ENCODE data around the gene LRRN3. TPM values are rescaled to one million over a fixed set of nuclear protein-coding genes. Genes with fewer than 3 reads are reported as not detected.
A peak's percentile ranks its signal among the peaks of the same experiment; 100 is the strongest.

The LRRN3 gene
- total RNA-seq, 1 donor from 2014 or later: 5.2 TPM

DNA sequence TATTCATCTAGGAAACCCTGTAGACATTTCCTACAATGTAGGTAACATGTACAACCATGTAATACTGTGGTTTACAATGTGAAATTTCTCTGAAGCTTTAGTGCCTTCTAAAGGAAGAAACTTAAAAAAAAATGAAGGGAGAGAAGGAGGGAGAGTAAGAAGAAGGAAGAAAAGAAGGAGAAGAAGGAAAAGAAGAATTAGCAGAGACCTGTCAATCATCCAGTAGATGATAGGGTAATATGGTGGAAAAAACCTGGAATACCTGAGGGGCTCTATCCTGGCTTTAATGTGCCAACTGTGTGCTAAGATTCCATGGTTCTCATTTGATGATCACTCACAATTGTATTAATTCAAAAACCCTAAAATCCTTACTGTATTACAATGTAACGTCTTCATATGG, 2.6 kb upstream of the LRRN3 start:
- no peak overlapping the region for H3K9ac ChIP-seq (ENCODE audit: low read depth in 1 of 3, low read length in 3 of 3)
- H3K27me3 ChIP-seq (ENCODE audit: control insufficient read depth in 3 of 3, insufficient read depth in 3 of 3, low read length in 3 of 3): no peaks in the 10 kb centered on the region
- no peak overlapping the region for H3K4me3 ChIP-seq (ENCODE audit: low read length in 3 of 3)
- H3K27ac ChIP-seq (ENCODE audit: low read depth, low read length): no peak overlapping the region
- H3K4me1 ChIP-seq (ENCODE audit: control insufficient read depth in 3 of 3, insufficient read depth in 3 of 3, low read length in 3 of 3): peaks cover 13 to 21% (median 14%) of the 10 kb centered on the region in 3 donors
- H3K9me3 ChIP-seq (ENCODE audit: control insufficient read depth in 3 of 3, low read length in 3 of 3): no peaks in the 10 kb centered on the region
- no peaks in the 10 kb centered on the region for H3K36me3 ChIP-seq (ENCODE audit: control insufficient read depth in 3 of 3, insufficient read depth in 3 of 3, low read length in 3 of 3)

DNA sequence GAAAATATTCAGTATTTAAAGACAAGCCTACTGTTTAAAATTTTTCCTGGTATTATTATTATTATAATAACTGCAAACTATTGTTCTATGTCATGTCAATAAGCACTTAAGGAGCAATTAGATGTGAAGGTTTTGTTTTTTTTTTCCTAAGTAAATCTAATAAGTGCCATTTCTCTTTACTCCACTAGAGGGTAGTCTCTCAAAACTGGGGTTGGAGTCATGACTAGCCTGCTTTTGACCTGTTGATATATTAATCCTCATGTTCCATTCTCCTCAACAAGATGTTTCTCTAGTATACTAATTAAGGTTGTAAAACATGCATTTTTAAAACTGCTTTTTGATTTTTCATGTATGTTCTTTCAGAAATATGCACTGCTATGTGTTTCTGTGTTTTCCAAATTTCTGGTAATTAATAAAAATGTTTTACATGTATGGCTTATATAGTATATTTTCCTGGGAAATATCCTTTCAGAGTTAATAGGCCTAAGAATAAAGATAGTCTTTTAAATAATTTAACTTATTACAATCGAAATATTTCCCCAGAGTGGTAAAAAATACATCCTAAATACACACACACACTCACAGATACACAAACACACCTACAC, 1.0 kb upstream of the LRRN3 start:
- Histone ChIP-seq H3K27ac (ENCODE audit: low read depth, low read length) (no peak overlapping the region), H3K9ac (ENCODE audit: low read depth in 1 of 3, low read length in 3 of 3) (no peak overlapping the region), H3K27me3 (ENCODE audit: control insufficient read depth in 3 of 3, insufficient read depth in 3 of 3, low read length in 3 of 3) (no peaks in the 10 kb centered on the region), H3K36me3 (ENCODE audit: control insufficient read depth in 3 of 3, insufficient read depth in 3 of 3, low read length in 3 of 3) (no peaks in the 10 kb centered on the region), H3K9me3 (ENCODE audit: control insufficient read depth in 3 of 3, low read length in 3 of 3) (no peaks in the 10 kb centered on the region), H3K4me1 (ENCODE audit: control insufficient read depth in 3 of 3, insufficient read depth in 3 of 3, low read length in 3 of 3) (peaks cover 13 to 23% (median 18%) of the 10 kb centered on the region in 3 donors), H3K4me3 (ENCODE audit: low read length in 3 of 3) (no peak overlapping the region)

DNA sequence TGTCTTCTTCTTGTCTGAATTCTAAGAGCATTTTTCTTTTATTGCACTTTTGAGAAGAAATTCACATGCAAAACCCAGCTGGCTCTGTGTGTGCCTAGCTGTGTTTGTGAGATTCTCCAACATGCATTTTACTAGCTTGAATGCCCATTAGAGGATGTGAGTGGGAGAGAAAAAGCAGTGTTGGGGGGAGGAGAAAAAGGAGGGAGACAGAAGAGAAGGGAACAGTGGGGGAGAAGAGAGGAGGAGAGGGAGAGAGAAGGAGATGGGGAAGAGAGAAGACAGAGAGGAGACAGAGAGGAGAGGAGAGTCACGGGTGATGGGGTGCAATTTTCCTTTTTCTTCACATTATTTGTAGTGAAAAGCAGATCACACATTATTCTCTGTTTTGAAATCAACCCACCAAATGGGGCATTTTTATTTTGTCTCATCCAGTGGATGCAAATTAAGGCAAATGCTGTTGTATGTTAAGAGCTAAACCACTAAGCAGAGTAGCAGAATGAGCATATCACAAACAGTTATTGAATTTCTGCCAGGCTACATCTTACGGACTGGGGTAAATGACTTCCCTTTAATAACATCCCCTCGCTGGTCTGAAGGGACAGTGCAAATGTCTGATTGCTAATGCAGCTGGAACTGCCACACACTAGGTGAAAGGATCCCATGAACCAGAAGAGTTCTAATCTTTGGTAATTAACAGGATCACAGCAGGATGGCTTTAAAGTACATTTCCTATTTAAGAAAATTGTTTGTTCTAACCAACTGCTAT, 849 bp downstream of the LRRN3 start:
- no peak overlapping the region for H3K27ac ChIP-seq (ENCODE audit: low read depth, low read length)

DNA sequence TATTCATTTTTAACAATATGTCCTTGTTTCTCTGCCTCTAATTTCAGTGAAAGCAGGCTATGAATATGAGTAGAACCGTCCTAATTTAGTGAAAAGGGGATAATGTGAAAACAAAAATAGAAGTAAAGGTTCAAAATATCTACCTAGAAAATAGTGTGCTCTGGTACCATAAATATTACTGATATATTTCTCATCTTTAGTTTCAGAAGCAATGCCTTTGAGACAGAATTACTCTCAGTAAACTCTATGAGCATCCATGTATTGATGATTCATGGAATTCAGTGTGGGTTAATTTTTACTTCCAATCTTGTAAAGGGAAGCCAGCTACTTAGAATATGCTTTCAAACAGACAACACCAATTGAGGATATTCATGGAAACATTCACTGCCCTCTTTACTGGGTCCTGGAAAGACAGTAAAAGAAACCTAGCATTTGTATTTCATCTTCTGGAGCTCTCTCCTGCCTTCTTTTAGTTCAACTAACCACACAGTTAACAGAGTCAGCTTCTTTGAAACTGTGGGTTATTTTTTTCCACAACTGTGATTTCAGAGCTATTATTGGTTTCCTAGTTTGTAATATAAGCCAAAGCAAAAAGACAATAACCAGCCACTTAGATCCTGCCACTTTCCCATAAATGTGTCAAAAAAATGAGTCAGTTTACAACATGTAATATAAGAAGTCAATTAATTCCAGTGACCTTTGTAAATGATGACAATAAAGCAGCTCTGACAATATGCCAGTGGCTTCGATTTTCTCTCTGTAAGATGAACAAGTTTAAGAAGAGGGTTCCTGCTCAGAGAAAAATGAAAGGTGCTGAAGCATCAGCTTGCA, 1.7 kb downstream of the LRRN3 start:
- peak overlapping the region in 1 of 3 donors; percentile 76 for H3K4me3 ChIP-seq (ENCODE audit: low read length in 3 of 3)
- peaks cover 13 to 23% (median 18%) of the 10 kb centered on the region in 3 donors for H3K4me1 ChIP-seq (ENCODE audit: control insufficient read depth in 3 of 3, insufficient read depth in 3 of 3, low read length in 3 of 3)
- no peaks in the 10 kb centered on the region for H3K9me3 ChIP-seq (ENCODE audit: control insufficient read depth in 3 of 3, low read length in 3 of 3)
- H3K27me3 ChIP-seq (ENCODE audit: control insufficient read depth in 3 of 3, insufficient read depth in 3 of 3, low read length in 3 of 3): no peaks in the 10 kb centered on the region
- H3K9ac ChIP-seq (ENCODE audit: low read depth in 1 of 3, low read length in 3 of 3): peak overlapping the region in 1 of 3 donors; percentile 24
- no peak overlapping the region for H3K27ac ChIP-seq (ENCODE audit: low read depth, low read length)
- no peaks in the 10 kb centered on the region for H3K36me3 ChIP-seq (ENCODE audit: control insufficient read depth in 3 of 3, insufficient read depth in 3 of 3, low read length in 3 of 3)

More for the DNA sequence above, 849 bp downstream of the LRRN3 start:
- no peaks in the 10 kb centered on the region for H3K36me3 ChIP-seq (ENCODE audit: control insufficient read depth in 3 of 3, insufficient read depth in 3 of 3, low read length in 3 of 3)
- H3K9me3 ChIP-seq (ENCODE audit: control insufficient read depth in 3 of 3, low read length in 3 of 3): no peaks in the 10 kb centered on the region
- peak overlapping the region; percentile 58 to 76 (median 67) for H3K4me3 ChIP-seq (ENCODE audit: low read length in 3 of 3)
- H3K27me3 ChIP-seq (ENCODE audit: control insufficient read depth in 3 of 3, insufficient read depth in 3 of 3, low read length in 3 of 3): no peaks in the 10 kb centered on the region
- H3K9ac ChIP-seq (ENCODE audit: low read depth in 1 of 3, low read length in 3 of 3): peak overlapping the region; percentile 45 to 63 (median 60)
- H3K4me1 ChIP-seq (ENCODE audit: control insufficient read depth in 3 of 3, insufficient read depth in 3 of 3, low read length in 3 of 3): peaks cover 13 to 23% (median 18%) of the 10 kb centered on the region in 3 donors

DNA sequence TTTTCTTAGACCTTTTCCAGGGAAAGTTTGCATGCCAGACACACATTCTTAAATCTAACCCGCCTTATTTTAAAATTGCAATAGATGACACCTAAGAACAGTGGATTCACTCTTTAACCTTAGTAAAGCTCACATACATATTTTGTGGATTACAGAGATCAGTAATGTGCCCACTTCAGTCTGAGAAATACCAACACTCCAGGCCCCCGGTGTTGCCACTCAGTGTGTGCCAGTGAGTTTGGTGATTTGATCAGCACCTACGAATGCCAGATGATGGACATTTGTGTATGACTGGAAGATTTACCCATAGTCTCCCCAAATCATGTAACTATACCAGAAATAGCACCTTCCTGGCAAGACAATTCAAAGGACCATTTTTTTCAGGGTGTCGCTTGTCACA, 2.6 kb downstream of the LRRN3 start:
- H3K9ac ChIP-seq (ENCODE audit: low read depth in 1 of 3, low read length in 3 of 3): no peak overlapping the region
- no peak overlapping the region for H3K27ac ChIP-seq (ENCODE audit: low read depth, low read length)
- H3K4me3 ChIP-seq (ENCODE audit: low read length in 3 of 3): no peak overlapping the region
- H3K36me3 ChIP-seq (ENCODE audit: control insufficient read depth in 3 of 3, insufficient read depth in 3 of 3, low read length in 3 of 3): no peaks in the 10 kb centered on the region
- H3K4me1 ChIP-seq (ENCODE audit: control insufficient read depth in 3 of 3, insufficient read depth in 3 of 3, low read length in 3 of 3): peaks cover 13 to 23% (median 18%) of the 10 kb centered on the region in 3 donors
- H3K9me3 ChIP-seq (ENCODE audit: control insufficient read depth in 3 of 3, low read length in 3 of 3): no peaks in the 10 kb centered on the region
- H3K27me3 ChIP-seq (ENCODE audit: control insufficient read depth in 3 of 3, insufficient read depth in 3 of 3, low read length in 3 of 3): no peaks in the 10 kb centered on the region

DNA sequence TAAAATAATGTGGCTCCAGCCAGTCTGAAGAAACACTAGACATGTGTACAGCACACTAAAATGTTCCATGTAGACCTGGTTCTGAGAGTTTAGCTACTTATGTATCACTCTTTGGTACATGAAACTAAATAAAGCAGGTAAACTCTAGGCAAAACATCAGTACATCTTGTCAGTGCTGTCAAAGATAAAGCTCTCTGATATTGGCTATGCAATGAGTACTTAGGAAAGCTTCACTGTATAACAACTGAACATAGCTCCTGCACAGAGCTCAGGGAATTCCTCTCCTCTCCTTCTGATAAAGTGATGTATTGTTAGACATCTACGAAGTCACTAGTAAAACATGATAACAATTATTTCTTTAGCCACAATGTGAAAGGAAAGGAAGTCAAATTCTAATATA, 3.5 kb downstream of the LRRN3 start:
- Histone ChIP-seq H3K4me1 (ENCODE audit: control insufficient read depth in 3 of 3, insufficient read depth in 3 of 3, low read length in 3 of 3) (peaks cover 13 to 25% (median 18%) of the 10 kb centered on the region in 3 donors), H3K9me3 (ENCODE audit: control insufficient read depth in 3 of 3, low read length in 3 of 3) (no peaks in the 10 kb centered on the region)

DNA sequence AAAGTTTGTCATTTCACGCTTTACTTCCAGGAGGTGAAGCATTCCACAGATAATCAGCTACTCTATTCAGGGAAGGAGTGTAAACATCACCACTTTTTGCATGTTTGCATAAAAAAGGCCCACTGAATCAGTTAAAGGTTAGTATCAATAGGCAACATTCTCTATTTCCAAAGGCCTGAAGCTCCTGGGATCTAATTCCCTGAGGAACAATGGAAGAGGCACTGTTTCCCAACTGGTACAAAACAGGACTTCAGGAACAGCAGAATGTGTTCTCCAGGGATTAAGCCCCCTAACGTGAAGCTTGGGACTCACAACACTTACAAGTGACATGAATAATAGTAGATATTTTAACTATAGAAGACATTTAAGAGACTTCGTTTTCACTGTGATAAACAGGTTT, 6.1 kb downstream of the LRRN3 start:
- H3K9me3 ChIP-seq (ENCODE audit: control insufficient read depth in 3 of 3, low read length in 3 of 3): no peaks in the 10 kb centered on the region

More for the DNA sequence above, 3.5 kb downstream of the LRRN3 start:
- H3K9ac ChIP-seq (ENCODE audit: low read depth in 1 of 3, low read length in 3 of 3): no peak overlapping the region
- no peaks in the 10 kb centered on the region for H3K27me3 ChIP-seq (ENCODE audit: control insufficient read depth in 3 of 3, insufficient read depth in 3 of 3, low read length in 3 of 3)
- H3K27ac ChIP-seq (ENCODE audit: low read depth, low read length): no peak overlapping the region
- H3K4me3 ChIP-seq (ENCODE audit: low read length in 3 of 3): no peak overlapping the region
- H3K36me3 ChIP-seq (ENCODE audit: control insufficient read depth in 3 of 3, insufficient read depth in 3 of 3, low read length in 3 of 3): no peaks in the 10 kb centered on the region

DNA sequence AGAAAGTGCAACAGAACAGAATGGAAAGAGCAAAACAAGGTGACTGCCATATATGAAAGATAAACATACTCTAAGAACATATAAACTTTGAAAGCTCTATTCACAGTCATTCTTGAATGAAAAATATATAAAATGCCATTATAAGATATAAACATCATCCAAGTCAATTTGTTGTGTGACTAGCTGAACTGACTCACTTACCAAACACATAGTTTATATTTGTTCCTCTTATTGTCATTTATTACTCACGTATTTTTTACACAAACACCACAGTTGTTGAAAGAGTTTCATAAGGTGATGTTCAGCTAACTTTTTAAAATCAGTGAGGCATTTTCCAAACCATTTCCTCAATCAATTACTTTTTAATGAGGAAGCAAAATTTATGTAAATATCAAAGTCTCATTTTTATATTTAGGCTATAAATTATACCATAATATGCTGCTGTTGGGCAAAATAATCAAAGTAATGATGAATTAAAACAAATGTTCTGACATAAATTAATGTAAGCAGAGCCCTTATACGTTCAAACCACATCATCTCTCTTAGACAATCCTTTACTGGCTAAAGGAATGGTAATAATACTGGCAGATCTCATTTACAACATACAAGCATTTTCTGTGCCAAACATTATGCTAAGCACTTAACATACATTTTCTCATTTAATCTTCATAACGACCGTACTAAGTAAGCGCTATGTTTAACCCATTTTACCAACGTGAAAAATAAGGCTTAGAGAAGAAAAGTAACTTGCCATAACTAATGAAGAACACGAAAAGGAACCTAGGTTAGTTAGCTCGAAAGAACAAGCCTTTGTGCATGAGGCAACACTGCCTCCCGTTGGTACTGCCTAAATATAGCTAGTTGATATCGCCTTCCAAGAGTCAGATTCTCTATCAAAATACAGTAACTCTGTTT, 7.3 kb downstream of the LRRN3 start:
- Histone ChIP-seq H3K27ac (ENCODE audit: low read depth, low read length) (no peak overlapping the region), H3K27me3 (ENCODE audit: control insufficient read depth in 3 of 3, insufficient read depth in 3 of 3, low read length in 3 of 3) (no peaks in the 10 kb centered on the region), H3K4me1 (ENCODE audit: control insufficient read depth in 3 of 3, insufficient read depth in 3 of 3, low read length in 3 of 3) (peaks cover 0 to 5% (median 4%) of the 10 kb centered on the region in 3 donors), H3K9ac (ENCODE audit: low read depth in 1 of 3, low read length in 3 of 3) (no peak overlapping the region), H3K36me3 (ENCODE audit: control insufficient read depth in 3 of 3, insufficient read depth in 3 of 3, low read length in 3 of 3) (no peaks in the 10 kb centered on the region), H3K9me3 (ENCODE audit: control insufficient read depth in 3 of 3, low read length in 3 of 3) (no peaks in the 10 kb centered on the region), H3K4me3 (ENCODE audit: low read length in 3 of 3) (no peak overlapping the region)

More for the DNA sequence above, 6.1 kb downstream of the LRRN3 start:
- Histone ChIP-seq H3K9ac (ENCODE audit: low read depth in 1 of 3, low read length in 3 of 3) (no peak overlapping the region), H3K4me3 (ENCODE audit: low read length in 3 of 3) (no peak overlapping the region), H3K27me3 (ENCODE audit: control insufficient read depth in 3 of 3, insufficient read depth in 3 of 3, low read length in 3 of 3) (no peaks in the 10 kb centered on the region), H3K27ac (ENCODE audit: low read depth, low read length) (no peak overlapping the region), H3K4me1 (ENCODE audit: control insufficient read depth in 3 of 3, insufficient read depth in 3 of 3, low read length in 3 of 3) (peaks cover 4 to 16% (median 14%) of the 10 kb centered on the region in 3 donors), H3K36me3 (ENCODE audit: control insufficient read depth in 3 of 3, insufficient read depth in 3 of 3, low read length in 3 of 3) (no peaks in the 10 kb centered on the region)

DNA sequence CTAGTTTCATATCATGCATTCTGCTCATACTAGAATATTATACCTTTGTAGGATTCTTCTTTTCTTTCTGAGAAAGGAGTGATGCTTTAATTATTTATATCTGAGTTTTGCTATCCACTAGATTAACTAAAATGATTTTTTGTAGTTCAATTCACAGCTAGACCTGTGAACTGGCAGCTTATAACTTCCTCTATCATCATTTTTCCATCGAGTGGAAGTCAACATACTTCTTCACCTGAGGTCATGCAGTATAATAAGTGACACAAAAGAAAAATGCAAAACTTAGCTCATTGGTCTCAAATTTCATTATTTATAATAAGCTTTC, 8.0 kb downstream of the LRRN3 start:
- no peak overlapping the region for H3K4me3 ChIP-seq (ENCODE audit: low read length in 3 of 3)
- no peaks in the 10 kb centered on the region for H3K36me3 ChIP-seq (ENCODE audit: control insufficient read depth in 3 of 3, insufficient read depth in 3 of 3, low read length in 3 of 3)
- H3K9ac ChIP-seq (ENCODE audit: low read depth in 1 of 3, low read length in 3 of 3): no peak overlapping the region
- H3K27me3 ChIP-seq (ENCODE audit: control insufficient read depth in 3 of 3, insufficient read depth in 3 of 3, low read length in 3 of 3): no peaks in the 10 kb centered on the region
- peaks cover 0 to 2% (median under 1%) of the 10 kb centered on the region in 3 donors for H3K4me1 ChIP-seq (ENCODE audit: control insufficient read depth in 3 of 3, insufficient read depth in 3 of 3, low read length in 3 of 3)
- no peak overlapping the region for H3K27ac ChIP-seq (ENCODE audit: low read depth, low read length)
- no peaks in the 10 kb centered on the region for H3K9me3 ChIP-seq (ENCODE audit: control insufficient read depth in 3 of 3, low read length in 3 of 3)

All from skeletal muscle tissue (tissue), 4 donors.